ENCODE measurements around the gene DAAM1.

DAAM1 gene

DNA sequence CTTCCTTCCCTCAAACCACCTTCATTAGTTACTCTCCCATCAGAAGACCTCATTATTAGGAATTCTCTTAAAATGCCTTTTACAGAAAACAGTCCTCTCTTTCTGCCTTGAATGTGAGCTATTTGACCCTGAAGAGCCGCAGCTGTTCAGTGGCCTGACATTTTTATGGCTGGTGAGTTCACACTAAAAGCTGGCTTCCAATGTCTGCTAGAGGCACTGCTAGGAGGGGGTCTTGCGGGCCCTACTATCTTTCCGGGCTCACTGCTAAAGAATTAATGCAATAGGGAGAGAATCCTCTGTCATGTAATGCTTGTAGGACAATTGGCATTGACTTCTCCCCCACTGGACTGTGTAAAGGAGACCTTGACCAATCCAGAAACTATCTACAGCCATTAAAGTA lies 189.0 kb downstream of the DAAM1 start:
- Mint-ChIP-seq H3K9me3 (peaks cover 5% of the 10 kb centered on the region), H3K4me3 (peak overlapping the region in 1 of 3 experiments; percentile 4), H3K27ac (peak overlapping the region; percentile 82 to 93 (median 88)), H3K27me3 (ENCODE audit: low read depth) (no peaks in the 10 kb centered on the region), H3K4me1 (peaks cover 29% of the 10 kb centered on the region), H3K36me3 (ENCODE audit: low read depth) (peaks cover 6% of the 10 kb centered on the region)
- TF ChIP-seq, protein P1, sequence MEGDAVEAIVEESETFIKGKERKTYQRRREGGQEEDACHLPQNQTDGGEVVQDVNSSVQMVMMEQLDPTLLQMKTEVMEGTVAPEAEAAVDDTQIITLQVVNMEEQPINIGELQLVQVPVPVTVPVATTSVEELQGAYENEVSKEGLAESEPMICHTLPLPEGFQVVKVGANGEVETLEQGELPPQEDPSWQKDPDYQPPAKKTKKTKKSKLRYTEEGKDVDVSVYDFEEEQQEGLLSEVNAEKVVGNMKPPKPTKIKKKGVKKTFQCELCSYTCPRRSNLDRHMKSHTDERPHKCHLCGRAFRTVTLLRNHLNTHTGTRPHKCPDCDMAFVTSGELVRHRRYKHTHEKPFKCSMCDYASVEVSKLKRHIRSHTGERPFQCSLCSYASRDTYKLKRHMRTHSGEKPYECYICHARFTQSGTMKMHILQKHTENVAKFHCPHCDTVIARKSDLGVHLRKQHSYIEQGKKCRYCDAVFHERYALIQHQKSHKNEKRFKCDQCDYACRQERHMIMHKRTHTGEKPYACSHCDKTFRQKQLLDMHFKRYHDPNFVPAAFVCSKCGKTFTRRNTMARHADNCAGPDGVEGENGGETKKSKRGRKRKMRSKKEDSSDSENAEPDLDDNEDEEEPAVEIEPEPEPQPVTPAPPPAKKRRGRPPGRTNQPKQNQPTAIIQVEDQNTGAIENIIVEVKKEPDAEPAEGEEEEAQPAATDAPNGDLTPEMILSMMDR (IDR thresholded peaks at IDR 0.05; ENCODE audit: unreplicated experiment in 3 of 3) = no peak

- TF ChIP-seq, protein P1 (IDR thresholded peaks at IDR 0.05; ENCODE audit: unreplicated experiment in 3 of 3) = no peak
- Mint-ChIP-seq H3K4me1 (peaks cover 27% of the 10 kb centered on the region), H3K36me3 (ENCODE audit: low read depth) (peaks cover 6% of the 10 kb centered on the region), H3K4me3 (no peak overlapping the region), H3K27ac (peak overlapping the region; percentile 82 to 93 (median 88)), H3K27me3 (ENCODE audit: low read depth) (no peaks in the 10 kb centered on the region), H3K9me3 (peaks cover 7% of the 10 kb centered on the region)
These were observed 189.6 kb downstream of the DAAM1 start for GRCh38 chr14:59377991-59378601.

- Mint-ChIP-seq H3K27ac (no peak overlapping the region), H3K27me3 (ENCODE audit: low read depth) (no peaks in the 10 kb centered on the region), H3K36me3 (ENCODE audit: low read depth) (peaks cover 3% of the 10 kb centered on the region), H3K4me3 (no peak overlapping the region), H3K4me1 (no peaks in the 10 kb centered on the region), H3K9me3 (peaks cover 17% of the 10 kb centered on the region)
- TF ChIP-seq, protein P1 (IDR thresholded peaks at IDR 0.05; ENCODE audit: unreplicated experiment in 3 of 3) = no peak
These were observed 201.5 kb downstream of the DAAM1 start for GRCh38 chr14:59389936-59390335.

DNA sequence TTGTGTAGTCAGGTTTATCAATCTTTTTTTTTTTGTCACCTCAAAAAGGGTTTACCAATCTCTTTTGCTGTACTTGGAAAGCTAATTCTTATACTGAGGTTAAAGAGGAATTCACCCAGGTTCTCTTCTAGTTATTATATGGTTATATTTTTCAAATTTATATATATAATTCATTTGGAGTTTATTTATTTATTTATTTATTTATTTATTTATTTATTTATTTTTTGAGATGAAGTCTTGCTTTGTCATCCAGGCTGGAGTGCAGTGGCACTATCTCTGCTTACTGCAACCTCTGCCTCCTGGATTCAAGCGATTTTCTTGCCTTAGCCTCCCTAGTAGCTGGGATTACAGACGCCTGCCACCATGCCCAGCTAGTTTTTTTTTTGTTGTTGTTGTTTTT lies 202.9 kb downstream of the DAAM1 start:
- TF ChIP-seq, protein P1 (IDR thresholded peaks at IDR 0.05; ENCODE audit: unreplicated experiment in 3 of 3) = no peak
- Mint-ChIP-seq H3K9me3 (peaks cover 13% of the 10 kb centered on the region), H3K27me3 (ENCODE audit: low read depth) (no peaks in the 10 kb centered on the region), H3K36me3 (ENCODE audit: low read depth) (peaks cover 3% of the 10 kb centered on the region), H3K4me1 (no peaks in the 10 kb centered on the region), H3K27ac (no peak overlapping the region), H3K4me3 (no peak overlapping the region)

DNA sequence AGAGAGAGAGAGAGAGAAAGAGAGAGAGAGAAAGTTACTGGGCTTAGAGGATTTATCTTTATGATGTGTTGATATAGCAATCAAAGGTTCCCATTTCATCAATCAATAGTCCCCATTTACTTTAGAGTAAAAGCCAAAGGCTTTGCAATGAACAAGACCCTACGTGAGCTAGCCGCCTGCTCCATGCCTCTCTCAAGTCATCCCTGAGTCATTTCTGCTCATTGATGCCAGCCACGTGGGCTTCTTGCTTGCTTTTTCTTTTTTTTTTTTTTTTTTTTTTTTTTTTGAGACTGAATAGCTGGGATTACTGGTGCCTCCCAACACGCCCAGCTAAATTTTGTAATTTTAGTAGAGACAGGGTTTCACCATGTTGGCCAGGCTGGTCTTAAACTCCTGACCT lies 205.8 kb downstream of the DAAM1 start:
- TF ChIP-seq, protein P1 (IDR thresholded peaks at IDR 0.05; ENCODE audit: unreplicated experiment in 3 of 3) = no peak
- no peaks in the 10 kb centered on the region for H3K36me3 Mint-ChIP-seq (ENCODE audit: low read depth)
- no peaks in the 10 kb centered on the region for H3K27me3 Mint-ChIP-seq (ENCODE audit: low read depth)
- H3K4me1 Mint-ChIP-seq = no peaks in the 10 kb centered on the region
- H3K4me3 Mint-ChIP-seq = no peak overlapping the region
- peaks cover 10% of the 10 kb centered on the region for H3K9me3 Mint-ChIP-seq
- H3K27ac Mint-ChIP-seq = no peak overlapping the region

- H3K27ac Mint-ChIP-seq = no peak overlapping the region
- no peak overlapping the region for H3K4me3 Mint-ChIP-seq
- H3K36me3 Mint-ChIP-seq (ENCODE audit: low read depth) = no peaks in the 10 kb centered on the region
- no peaks in the 10 kb centered on the region for H3K4me1 Mint-ChIP-seq
- peaks cover 11% of the 10 kb centered on the region for H3K9me3 Mint-ChIP-seq
- TF ChIP-seq, protein P1 (IDR thresholded peaks at IDR 0.05; ENCODE audit: unreplicated experiment in 3 of 3) = no peak
- H3K27me3 Mint-ChIP-seq (ENCODE audit: low read depth) = no peaks in the 10 kb centered on the region
These were observed 207.2 kb downstream of the DAAM1 start for GRCh38 chr14:59395672-59396071.

Measured in nephron (organoid).